ENCODE data around the gene C2orf81.

DNA sequence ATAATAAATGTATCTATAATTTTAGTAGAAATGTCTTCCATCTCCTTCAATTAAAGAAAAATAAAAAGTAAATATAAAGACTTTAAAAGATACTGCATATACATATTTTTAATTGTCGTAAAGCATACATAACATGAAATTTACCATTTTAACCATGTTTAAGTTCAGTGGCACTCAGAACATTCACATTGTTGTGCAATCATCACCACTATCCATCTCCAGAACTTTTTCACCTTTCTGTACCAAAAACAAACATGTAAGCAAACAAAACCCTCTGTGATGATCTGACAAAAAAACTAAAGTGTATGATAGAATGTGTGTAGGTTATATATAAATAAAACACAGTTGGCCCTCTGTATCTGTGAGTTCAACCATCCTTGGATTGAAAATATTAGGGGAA, 27.9 kb downstream of the C2orf81 start:
- TF ChIP-seq, protein P1, sequence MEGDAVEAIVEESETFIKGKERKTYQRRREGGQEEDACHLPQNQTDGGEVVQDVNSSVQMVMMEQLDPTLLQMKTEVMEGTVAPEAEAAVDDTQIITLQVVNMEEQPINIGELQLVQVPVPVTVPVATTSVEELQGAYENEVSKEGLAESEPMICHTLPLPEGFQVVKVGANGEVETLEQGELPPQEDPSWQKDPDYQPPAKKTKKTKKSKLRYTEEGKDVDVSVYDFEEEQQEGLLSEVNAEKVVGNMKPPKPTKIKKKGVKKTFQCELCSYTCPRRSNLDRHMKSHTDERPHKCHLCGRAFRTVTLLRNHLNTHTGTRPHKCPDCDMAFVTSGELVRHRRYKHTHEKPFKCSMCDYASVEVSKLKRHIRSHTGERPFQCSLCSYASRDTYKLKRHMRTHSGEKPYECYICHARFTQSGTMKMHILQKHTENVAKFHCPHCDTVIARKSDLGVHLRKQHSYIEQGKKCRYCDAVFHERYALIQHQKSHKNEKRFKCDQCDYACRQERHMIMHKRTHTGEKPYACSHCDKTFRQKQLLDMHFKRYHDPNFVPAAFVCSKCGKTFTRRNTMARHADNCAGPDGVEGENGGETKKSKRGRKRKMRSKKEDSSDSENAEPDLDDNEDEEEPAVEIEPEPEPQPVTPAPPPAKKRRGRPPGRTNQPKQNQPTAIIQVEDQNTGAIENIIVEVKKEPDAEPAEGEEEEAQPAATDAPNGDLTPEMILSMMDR (IDR thresholded peaks at IDR 0.05; ENCODE audit: insufficient read depth, low read depth, low read length), result no peak
- no peak for TF ChIP-seq EZH2 (IDR thresholded peaks at IDR 0.05; ENCODE audit: insufficient read depth, low read length)
